Mesendoderm (in vitro differentiated cells): ENCODE measurements around the gene MYL4.

Source experiments
- DNase-seq: peaks from one replicate; pipeline ENCODE4 v3.0.0; 2013
- H2AK5ac ChIP-seq: 2 replicates; pipeline ENCODE4 v1.6.1; 2013; ENCODE audit warnings: low read length, inconsistent platforms
- H2BK120ac ChIP-seq: 2 replicates; pipeline ENCODE4 v1.6.1; 2013; ENCODE audit warnings: low read depth, mild to moderate bottlenecking, low read length, moderate library complexity, mixed read lengths
- H2BK15ac ChIP-seq: replicated peaks from 2 replicates; pipeline ENCODE4 v1.6.1; 2013; ENCODE audit warnings: low read depth, mild to moderate bottlenecking, moderate library complexity
- H2BK5ac ChIP-seq: 2 replicates; pipeline ENCODE4 v1.6.1; 2013; ENCODE audit warnings: low read length, inconsistent platforms
- H3K18ac ChIP-seq: 2 replicates; pipeline ENCODE4 v1.6.1; 2013; ENCODE audit warnings: mild to moderate bottlenecking, low read length, mixed read lengths
- H3K23ac ChIP-seq: one replicate; pipeline ENCODE4 v1.6.1; 2013; ENCODE audit warnings: low read length
- H3K27ac ChIP-seq: 2 replicates; pipeline ENCODE4 v1.5.1; 2013; ENCODE audit warnings: low read depth, mild to moderate bottlenecking, inconsistent platforms, low read length, moderate library complexity
- H3K27me3 ChIP-seq: 2 replicates; pipeline ENCODE4 v1.6.1; 2013; ENCODE audit warnings: low read length, control low read depth, mild to moderate bottlenecking, inconsistent platforms; ENCODE audit not compliant: insufficient read depth, poor library complexity
- H3K36me3 ChIP-seq: 2 replicates; pipeline ENCODE4 v1.6.1; 2013; ENCODE audit warnings: low read length, inconsistent platforms; ENCODE audit not compliant: control insufficient read depth, insufficient read depth
- H3K4ac ChIP-seq: one replicate; pipeline ENCODE4 v1.6.1; 2013; ENCODE audit warnings: low read depth, mild to moderate bottlenecking, low read length, moderate library complexity
- H3K4me1 ChIP-seq: 2 replicates; pipeline ENCODE4 v1.6.1; 2013; ENCODE audit warnings: low read depth, low read length, inconsistent platforms; ENCODE audit not compliant: control insufficient read depth
- H3K4me2 ChIP-seq: 2 replicates; pipeline ENCODE4 v1.6.1; 2013; ENCODE audit warnings: low read length
- H3K4me3 ChIP-seq: 2 replicates; pipeline ENCODE4 v1.5.1; 2013; ENCODE audit warnings: mild to moderate bottlenecking, low read length
- H3K56ac ChIP-seq: one replicate; pipeline ENCODE4 v1.6.1; 2013; ENCODE audit warnings: low read length
- H3K79me1 ChIP-seq: 2 replicates; pipeline ENCODE4 v1.6.1; 2013; ENCODE audit warnings: low read length, inconsistent platforms
- H3K79me2 ChIP-seq: 2 replicates; pipeline ENCODE4 v1.6.1; 2013; ENCODE audit warnings: mild to moderate bottlenecking, low read length; ENCODE audit not compliant: control insufficient read depth, insufficient read depth
- H3K9ac ChIP-seq: 2 replicates; pipeline ENCODE4 v1.6.1; 2013; ENCODE audit warnings: low read length, inconsistent platforms
- H4K5ac ChIP-seq: one replicate; pipeline ENCODE4 v1.6.1; 2013; ENCODE audit warnings: low read length
- H4K8ac ChIP-seq: one replicate; pipeline ENCODE4 v1.6.1; 2013; ENCODE audit warnings: low read depth, mild to moderate bottlenecking, control low read depth, low read length, moderate library complexity
- whole genome bisulfite sequencing: extraction: QIAGEN DNeasy Blood & Tissue Kit; methylation state at CpG from one replicate; pipeline ENCODE4 v1.1.7; 2013; ENCODE audit warnings: low lambda C conversion rate, missing lambda C conversion rate; ENCODE audit not compliant: insufficient coverage; ENCODE audit errors: extremely low coverage; 5-methylcytosine and 5-hydroxymethylcytosine counted together

Gene MYL4

GRCh38 chr17:47239619-47239966 is 30.4 kb downstream of the MYL4 start:
- DNase-seq = no peak
- H2BK120ac ChIP-seq = no peak overlapping the region
- no peaks in the 10 kb centered on the region for H3K4me1 ChIP-seq
- no peak overlapping the region for H3K56ac ChIP-seq
- H3K23ac ChIP-seq = no peak overlapping the region
- no peak overlapping the region for H3K4me3 ChIP-seq
- no CpG with 5 or more reads among the region's 7 CpGs for WGBS
- no peak overlapping the region for H2AK5ac ChIP-seq
- no peaks in the 10 kb centered on the region for H3K79me1 ChIP-seq
- H3K27me3 ChIP-seq = no peaks in the 10 kb centered on the region
- no peak overlapping the region for H2BK15ac ChIP-seq
- no peaks in the 10 kb centered on the region for H3K79me2 ChIP-seq
- H3K27ac ChIP-seq = no peak overlapping the region
- H3K4ac ChIP-seq = no peak overlapping the region
- H3K9ac ChIP-seq = no peak overlapping the region
- no peak overlapping the region for H2BK5ac ChIP-seq
- no peak overlapping the region for H3K18ac ChIP-seq
- H3K36me3 ChIP-seq = no peaks in the 10 kb centered on the region
- no peak overlapping the region for H4K5ac ChIP-seq
- no peak overlapping the region for H3K4me2 ChIP-seq
- H4K8ac ChIP-seq = no peak overlapping the region

- Histone ChIP-seq H3K79me1 (no peaks in the 10 kb centered on the region), H3K79me2 (no peaks in the 10 kb centered on the region), H3K27ac (no peak overlapping the region), H3K4me1 (no peaks in the 10 kb centered on the region), H3K4me3 (no peak overlapping the region), H2AK5ac (no peak overlapping the region), H3K18ac (no peak overlapping the region), H3K4me2 (no peak overlapping the region), H3K23ac (no peak overlapping the region), H3K27me3 (no peaks in the 10 kb centered on the region), H3K9ac (no peak overlapping the region), H2BK15ac (no peak overlapping the region), H3K56ac (peak overlapping the region; percentile 28), H4K5ac (no peak overlapping the region), H4K8ac (no peak overlapping the region), H3K36me3 (no peaks in the 10 kb centered on the region), H3K4ac (no peak overlapping the region), H2BK120ac (no peak overlapping the region), H2BK5ac (no peak overlapping the region)
- no peak for DNase-seq
- no CpG with 5 or more reads among the region's 3 CpGs for WGBS
Observed at GRCh38 chr17:47239967-47240651, 31.0 kb downstream of the MYL4 start.

GRCh38 chr17:47240806-47241205 is 31.7 kb downstream of the MYL4 start:
- H3K18ac ChIP-seq = no peak overlapping the region
- no peaks in the 10 kb centered on the region for H3K27me3 ChIP-seq
- H4K8ac ChIP-seq = no peak overlapping the region
- H3K23ac ChIP-seq = no peak overlapping the region
- no peak overlapping the region for H2BK5ac ChIP-seq
- H3K27ac ChIP-seq = no peak overlapping the region
- H3K4ac ChIP-seq = no peak overlapping the region
- no peak overlapping the region for H3K4me2 ChIP-seq
- no peak overlapping the region for H2AK5ac ChIP-seq
- no peak overlapping the region for H3K9ac ChIP-seq
- H3K79me1 ChIP-seq = no peaks in the 10 kb centered on the region
- H3K79me2 ChIP-seq = no peaks in the 10 kb centered on the region
- DNase-seq = no peak
- H4K5ac ChIP-seq = no peak overlapping the region
- no peak overlapping the region for H2BK15ac ChIP-seq
- H3K36me3 ChIP-seq = no peaks in the 10 kb centered on the region
- H3K4me3 ChIP-seq = no peak overlapping the region
- H2BK120ac ChIP-seq = no peak overlapping the region
- no peak overlapping the region for H3K56ac ChIP-seq
- no peaks in the 10 kb centered on the region for H3K4me1 ChIP-seq
- WGBS = no CpG with 5 or more reads among the region's 3 CpGs

GRCh38 chr17:47242648-47243047 is 33.5 kb downstream of the MYL4 start:
- Histone ChIP-seq H2BK120ac (no peak overlapping the region), H2BK15ac (no peak overlapping the region), H3K27me3 (no peaks in the 10 kb centered on the region), H3K18ac (no peak overlapping the region), H3K56ac (no peak overlapping the region), H2BK5ac (no peak overlapping the region), H3K79me2 (no peaks in the 10 kb centered on the region), H3K79me1 (no peaks in the 10 kb centered on the region), H3K36me3 (no peaks in the 10 kb centered on the region), H3K4ac (no peak overlapping the region), H2AK5ac (no peak overlapping the region), H3K4me3 (no peak overlapping the region), H3K27ac (no peak overlapping the region), H3K23ac (no peak overlapping the region), H3K9ac (no peak overlapping the region), H4K8ac (no peak overlapping the region), H3K4me2 (no peak overlapping the region), H4K5ac (no peak overlapping the region), H3K4me1 (no peaks in the 10 kb centered on the region)
- no peak for DNase-seq
- no CpG with 5 or more reads among the region's 2 CpGs for whole genome bisulfite sequencing

GRCh38 chr17:47243737-47244598 is 34.8 kb downstream of the MYL4 start:
- no CpG with 5 or more reads among the region's 9 CpGs for WGBS
- Histone ChIP-seq H2BK15ac (no peak overlapping the region), H3K79me2 (no peaks in the 10 kb centered on the region), H2BK120ac (no peak overlapping the region), H3K4ac (no peak overlapping the region), H4K8ac (no peak overlapping the region), H3K79me1 (no peaks in the 10 kb centered on the region), H3K56ac (no peak overlapping the region), H3K27ac (no peak overlapping the region), H2BK5ac (no peak overlapping the region), H4K5ac (no peak overlapping the region), H2AK5ac (no peak overlapping the region), H3K36me3 (no peaks in the 10 kb centered on the region), H3K9ac (no peak overlapping the region), H3K18ac (no peak overlapping the region), H3K4me1 (no peaks in the 10 kb centered on the region), H3K27me3 (no peaks in the 10 kb centered on the region), H3K4me2 (no peak overlapping the region), H3K4me3 (no peak overlapping the region), H3K23ac (no peak overlapping the region)
- DNase-seq = no peak
